Neuronal stem cell (in vitro differentiated cells): ENCODE data around the gene TMED8.
A peak's percentile ranks its signal among the peaks of the same experiment; 100 is the strongest.

Source experiments
- DNase-seq: peaks from one replicate; pipeline ENCODE4 v3.0.0-alpha.2; 2013; ENCODE audit warnings: low spot score
- H2AFZ ChIP-seq: one replicate; pipeline ENCODE4 v1.6.1; 2013; ENCODE audit warnings: mild to moderate bottlenecking, low read length, inconsistent platforms
- H2AK5ac ChIP-seq: 2 replicates; pipeline ENCODE4 v1.6.1; 2013; ENCODE audit warnings: low read depth, mild to moderate bottlenecking, inconsistent platforms, low read length, moderate library complexity, mixed read lengths
- H2BK120ac ChIP-seq: 2 replicates; pipeline ENCODE4 v1.6.1; 2013; ENCODE audit warnings: low read depth, mild to moderate bottlenecking, inconsistent platforms, low read length, moderate library complexity, mixed read lengths
- H2BK12ac ChIP-seq: one replicate; pipeline ENCODE4 v1.6.1; 2013; ENCODE audit warnings: low read length, inconsistent platforms
- H2BK15ac ChIP-seq: 2 replicates; pipeline ENCODE4 v1.6.1; 2013; ENCODE audit warnings: mild to moderate bottlenecking, low read length, inconsistent platforms, mixed read lengths
- H2BK5ac ChIP-seq: one replicate; pipeline ENCODE4 v1.6.1; 2013; ENCODE audit warnings: inconsistent platforms, mild to moderate bottlenecking, low read length, moderate library complexity
- H3K14ac ChIP-seq: one replicate; pipeline ENCODE4 v1.6.1; 2013; ENCODE audit warnings: low read length, inconsistent platforms
- H3K18ac ChIP-seq: 2 replicates; pipeline ENCODE4 v1.6.1; 2013; ENCODE audit warnings: low read length, inconsistent platforms
- H3K23ac ChIP-seq: 2 replicates; pipeline ENCODE4 v1.6.1; 2013; ENCODE audit warnings: low read depth, mild to moderate bottlenecking, mixed read lengths, low read length, inconsistent platforms; ENCODE audit not compliant: poor library complexity
- H3K27ac ChIP-seq: replicated peaks from 3 replicates; pipeline ENCODE4 v1.5.1; 2013; ENCODE audit warnings: low read length, inconsistent platforms
- H3K27me3 ChIP-seq, 3 experiments: 2 replicates each; pipeline ENCODE4 v1.6.1; 2013; ENCODE audit warnings: low read length in 3 of 3, mild to moderate bottlenecking in 2 of 3, inconsistent platforms in 1 of 3, low read depth in 1 of 3, mixed read lengths in 1 of 3, moderate library complexity in 1 of 3; ENCODE audit not compliant: control insufficient read depth in 3 of 3, insufficient read depth in 3 of 3
- H3K36me3 ChIP-seq, 2 donors: replicated peaks in 1 of 2; 2 replicates each; pipeline ENCODE4 v1.6.1; 2013; ENCODE audit warnings: low read length in 2 of 2; ENCODE audit not compliant: control insufficient read depth in 2 of 2, insufficient read depth in 2 of 2
- H3K4ac ChIP-seq: 2 replicates; pipeline ENCODE4 v1.6.1; 2013; ENCODE audit warnings: inconsistent platforms, mild to moderate bottlenecking, low read length, moderate library complexity
- H3K4me1 ChIP-seq, 2 donors: 1 replicate in 1 of 2; 2 replicates in 1 of 2; pipeline ENCODE4 v1.6.1; 2013; ENCODE audit warnings: low read length in 2 of 2, low read depth in 1 of 2; ENCODE audit not compliant: control insufficient read depth in 2 of 2, insufficient read depth in 1 of 2
- H3K4me2 ChIP-seq: one replicate; pipeline ENCODE4 v1.6.1; 2013; ENCODE audit warnings: mild to moderate bottlenecking, low read length, inconsistent platforms; ENCODE audit not compliant: insufficient read depth, poor library complexity, severe bottlenecking
- H3K4me3 ChIP-seq, 2 donors: 2 replicates each; pipeline ENCODE4 v1.5.1; 2013; ENCODE audit warnings: low read length in 2 of 2, mild to moderate bottlenecking in 2 of 2, inconsistent platforms in 1 of 2, moderate library complexity in 1 of 2
- H3K79me1 ChIP-seq: one replicate; pipeline ENCODE4 v1.6.1; 2013; ENCODE audit warnings: low read depth, mild to moderate bottlenecking, inconsistent platforms, low read length, moderate library complexity
- H3K9ac ChIP-seq: one replicate; pipeline ENCODE4 v1.6.1; 2013; ENCODE audit warnings: mild to moderate bottlenecking, low read depth, low read length, inconsistent platforms; ENCODE audit not compliant: poor library complexity
- H3K9me3 ChIP-seq, 2 donors: replicated peaks in 1 of 2; 2 replicates each; pipeline versions ENCODE3 to v1.6.1; 2013; ENCODE audit warnings: low read length in 2 of 2, mild to moderate bottlenecking in 2 of 2, inconsistent platforms in 1 of 2, low read depth in 1 of 2, mixed read lengths in 1 of 2, moderate library complexity in 1 of 2; ENCODE audit not compliant: control insufficient read depth in 2 of 2, insufficient read depth in 1 of 2
- H4K8ac ChIP-seq: one replicate; pipeline ENCODE4 v1.6.1; 2013; ENCODE audit warnings: low read depth, mild to moderate bottlenecking, inconsistent platforms, low read length, moderate library complexity
- H4K91ac ChIP-seq: one replicate; pipeline ENCODE4 v1.6.1; 2013; ENCODE audit warnings: low read length, low read depth, mild to moderate bottlenecking, inconsistent platforms; ENCODE audit not compliant: poor library complexity
- WGBS, 2 donors: extraction: QIAGEN DNeasy Blood & Tissue Kit; methylation state at CpG; one replicate each; pipeline ENCODE4 v1.1.7; 2013; ENCODE audit warnings: missing lambda C conversion rate in 2 of 2, mixed read lengths in 1 of 2; ENCODE audit not compliant: insufficient read length in 2 of 2, insufficient replicate concordance in 1 of 2; ENCODE audit errors: extremely low coverage in 2 of 2; 5-methylcytosine and 5-hydroxymethylcytosine counted together

TMED8 gene

DNA sequence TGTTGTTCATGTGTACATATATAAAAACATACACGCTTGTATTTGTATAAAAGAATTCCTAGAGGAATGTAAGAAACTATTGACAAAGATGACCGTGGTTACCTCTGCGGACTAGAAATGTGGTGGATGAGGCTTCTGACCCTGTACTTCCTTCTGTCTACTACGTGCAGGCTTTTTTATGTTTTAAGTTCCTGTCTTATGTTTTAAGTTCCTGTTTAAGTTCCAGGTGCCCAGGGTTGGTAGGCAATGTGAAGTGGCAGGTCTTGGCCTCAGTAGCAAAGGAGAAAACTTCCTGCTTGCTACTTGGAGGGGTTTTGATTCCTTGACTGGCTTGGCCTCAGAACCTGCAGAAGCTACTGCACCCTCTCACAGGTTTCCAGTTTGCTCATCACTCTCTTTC, 67.8 kb downstream of the TMED8 start:
- no peak overlapping the region for H3K18ac ChIP-seq
- H2BK12ac ChIP-seq, result no peak overlapping the region
- no peak overlapping the region for H2AFZ ChIP-seq
- no peaks in the 10 kb centered on the region for H3K27me3 ChIP-seq
- no peak for DNase-seq
- H3K14ac ChIP-seq, result no peak overlapping the region
- no peak overlapping the region for H3K23ac ChIP-seq
- H2BK120ac ChIP-seq, result no peak overlapping the region
- no peak overlapping the region for H4K91ac ChIP-seq
- no peaks in the 10 kb centered on the region for H3K9me3 ChIP-seq
- H3K36me3 ChIP-seq, result peaks cover 3 to 34% of the 10 kb centered on the region in 2 donors
- no peak overlapping the region for H3K9ac ChIP-seq
- H3K27ac ChIP-seq, result no peak overlapping the region
- H2BK5ac ChIP-seq, result no peak overlapping the region
- peaks cover 16 to 19% of the 10 kb centered on the region in 2 donors for H3K4me1 ChIP-seq
- H4K8ac ChIP-seq, result no peak overlapping the region
- no peak overlapping the region for H2BK15ac ChIP-seq
- H3K79me1 ChIP-seq, result peaks cover 1% of the 10 kb centered on the region
- H3K4ac ChIP-seq, result no peak overlapping the region
- no peak overlapping the region for H2AK5ac ChIP-seq
- no peak overlapping the region for H3K4me3 ChIP-seq
- H3K4me2 ChIP-seq, result no peak overlapping the region
- WGBS, 2 donors, result no CpG with 5 or more reads among the region's 4 CpGs

DNA sequence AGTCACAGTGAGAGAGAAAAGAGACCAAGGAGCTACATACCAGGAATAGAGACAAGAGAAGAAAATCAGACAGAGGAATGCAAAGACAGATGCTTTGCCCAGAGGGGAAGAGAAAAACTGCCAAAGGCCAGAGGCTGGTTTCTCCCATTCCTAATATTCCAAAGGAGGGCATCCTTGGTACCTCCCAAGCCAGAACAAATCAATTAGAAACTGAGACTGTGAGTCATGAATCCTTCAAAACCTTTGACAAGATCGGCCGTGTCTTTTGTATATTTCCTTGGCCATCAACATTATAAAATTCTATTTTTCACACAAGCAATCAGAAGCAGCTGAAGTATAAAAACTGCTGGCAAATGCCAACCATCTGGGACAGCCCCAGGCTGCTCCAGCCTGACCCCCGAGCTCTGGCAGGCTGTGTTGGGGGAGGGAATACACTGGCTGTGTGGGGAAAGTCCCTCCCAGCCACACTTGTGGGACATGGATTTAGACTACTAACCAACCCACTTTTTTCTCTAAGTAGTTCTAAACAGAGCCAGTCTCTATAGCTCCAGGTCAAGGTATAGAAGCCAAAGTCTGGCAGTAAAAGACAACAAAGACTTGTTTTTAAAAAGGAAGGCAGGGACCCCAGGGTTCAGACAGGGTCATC, 69.9 kb downstream of the TMED8 start:
- H3K4me1 ChIP-seq, result peaks cover 15 to 19% of the 10 kb centered on the region in 2 donors
- no peak overlapping the region for H2BK5ac ChIP-seq
- H3K9me3 ChIP-seq, result no peaks in the 10 kb centered on the region
- no peak for DNase-seq
- H3K27ac ChIP-seq, result peak overlapping the region; percentile 64
- H2AFZ ChIP-seq, result peak overlapping the region; percentile 78
- no peak overlapping the region for H2BK15ac ChIP-seq
- H3K4ac ChIP-seq, result no peak overlapping the region
- H3K18ac ChIP-seq, result no peak overlapping the region
- WGBS, 2 donors, result no CpG with 5 or more reads among the region's 3 CpGs
- H3K14ac ChIP-seq, result no peak overlapping the region
- no peak overlapping the region for H4K91ac ChIP-seq
- H2BK12ac ChIP-seq, result no peak overlapping the region
- H3K4me3 ChIP-seq, result no peak overlapping the region
- no peak overlapping the region for H2BK120ac ChIP-seq
- no peak overlapping the region for H4K8ac ChIP-seq
- no peaks in the 10 kb centered on the region for H3K27me3 ChIP-seq
- peaks cover 3 to 55% of the 10 kb centered on the region in 2 donors for H3K36me3 ChIP-seq
- no peak overlapping the region for H3K9ac ChIP-seq
- no peak overlapping the region for H3K4me2 ChIP-seq
- H2AK5ac ChIP-seq, result no peak overlapping the region
- no peak overlapping the region for H3K23ac ChIP-seq
- no peaks in the 10 kb centered on the region for H3K79me1 ChIP-seq

DNA sequence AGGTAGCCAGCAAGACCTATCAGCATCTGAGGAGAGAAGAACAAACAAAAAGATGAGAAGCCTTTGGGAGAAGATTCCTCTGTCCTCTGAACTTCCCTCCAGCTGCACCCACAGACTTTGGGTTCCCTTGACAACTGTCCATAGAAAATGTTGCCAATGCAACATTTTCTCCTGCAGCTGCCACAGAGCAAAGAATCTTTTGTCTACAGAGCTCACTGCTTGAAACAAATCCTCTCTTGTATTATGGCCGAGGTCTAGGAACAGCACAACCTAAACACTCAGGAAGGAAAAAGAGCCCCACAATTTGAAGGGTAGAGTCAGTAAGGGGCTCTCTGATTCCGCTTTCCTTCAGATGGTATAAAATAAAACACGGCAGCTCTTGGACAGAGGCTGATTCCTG, 70.5 kb downstream of the TMED8 start:
- H3K14ac ChIP-seq, result no peak overlapping the region
- peak overlapping the region; percentile 78 for H2AFZ ChIP-seq
- no peak for DNase-seq
- no peaks in the 10 kb centered on the region for H3K9me3 ChIP-seq
- H3K79me1 ChIP-seq, result no peaks in the 10 kb centered on the region
- no peak overlapping the region for H3K23ac ChIP-seq
- H3K9ac ChIP-seq, result no peak overlapping the region
- no peak overlapping the region for H2BK12ac ChIP-seq
- H2BK5ac ChIP-seq, result no peak overlapping the region
- peaks cover 15 to 22% of the 10 kb centered on the region in 2 donors for H3K4me1 ChIP-seq
- no peaks in the 10 kb centered on the region for H3K27me3 ChIP-seq
- H2BK120ac ChIP-seq, result no peak overlapping the region
- WGBS, 2 donors, result no CpG with 5 or more reads among the region's 3 CpGs
- H4K91ac ChIP-seq, result no peak overlapping the region
- H3K27ac ChIP-seq, result peak overlapping the region; percentile 64
- H2AK5ac ChIP-seq, result no peak overlapping the region
- no peak overlapping the region for H3K4me3 ChIP-seq
- H3K18ac ChIP-seq, result no peak overlapping the region
- no peak overlapping the region for H3K4me2 ChIP-seq
- H2BK15ac ChIP-seq, result no peak overlapping the region
- no peak overlapping the region for H3K4ac ChIP-seq
- H4K8ac ChIP-seq, result no peak overlapping the region
- H3K36me3 ChIP-seq, result peaks cover 4 to 57% of the 10 kb centered on the region in 2 donors

DNA sequence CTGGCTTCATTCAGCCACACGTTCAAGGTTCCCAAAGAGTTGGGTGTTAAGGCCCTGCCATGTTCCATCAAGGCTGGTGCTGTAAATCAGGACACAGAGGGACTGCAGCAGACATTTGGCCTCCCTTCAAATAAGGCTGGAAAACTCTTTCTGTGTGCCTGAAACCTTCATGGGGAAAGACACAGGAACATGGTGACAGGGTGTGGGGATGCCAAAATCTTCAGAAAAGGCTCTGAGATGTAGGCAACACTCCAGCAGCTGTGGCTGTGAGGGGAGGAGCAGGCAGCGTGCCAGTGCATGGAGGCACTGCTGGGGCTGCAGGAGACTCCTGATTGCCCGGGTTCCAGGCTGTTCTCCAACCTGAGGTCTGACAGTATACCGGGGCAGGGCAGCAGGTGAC, 71.2 kb downstream of the TMED8 start:
- no peak overlapping the region for H3K4me3 ChIP-seq
- peaks cover 4 to 59% of the 10 kb centered on the region in 2 donors for H3K36me3 ChIP-seq
- H3K18ac ChIP-seq, result peak overlapping the region; percentile 81
- H3K14ac ChIP-seq, result no peak overlapping the region
- no peak overlapping the region for H4K8ac ChIP-seq
- H2BK120ac ChIP-seq, result no peak overlapping the region
- H3K23ac ChIP-seq, result no peak overlapping the region
- H3K27me3 ChIP-seq, result no peaks in the 10 kb centered on the region
- H2BK5ac ChIP-seq, result no peak overlapping the region
- H4K91ac ChIP-seq, result no peak overlapping the region
- H3K4me2 ChIP-seq, result no peak overlapping the region
- no peak overlapping the region for H2AFZ ChIP-seq
- no peaks in the 10 kb centered on the region for H3K9me3 ChIP-seq
- no peak overlapping the region for H3K9ac ChIP-seq
- no peak overlapping the region for H2BK15ac ChIP-seq
- H3K79me1 ChIP-seq, result no peaks in the 10 kb centered on the region
- H3K4me1 ChIP-seq, result peaks cover 15 to 25% of the 10 kb centered on the region in 2 donors
- peak overlapping the region; percentile 48 for H2AK5ac ChIP-seq
- no peak for DNase-seq
- H2BK12ac ChIP-seq, result peak overlapping the region; percentile 0
- no peak overlapping the region for H3K4ac ChIP-seq
- H3K27ac ChIP-seq, result no peak overlapping the region
- no CpG with 5 or more reads among the region's 4 CpGs for WGBS, 2 donors
